Measurements from ENCODE around the gene RELN. TPM values are rescaled to one million over a fixed set of nuclear protein-coding genes. Genes with fewer than 3 reads are reported as not detected.

Gene RELN
- total RNA-seq, 1 experiment from 2014 or later: 0.20 TPM

GRCh38 chr7:103690242-103690974, 299.1 kb downstream of the RELN start (continued):
- TF ChIP-seq ZFX (IDR thresholded peaks at IDR 0.05): no peak
- no peak for TF ChIP-seq CBX3 (IDR thresholded peaks at IDR 0.05; ENCODE audit: low read depth)
- no peak for TF ChIP-seq TCF7L2 (IDR thresholded peaks at IDR 0.05; ENCODE audit: borderline replicate concordance, extremely low read depth, insufficient read depth, insufficient read length)
- TF ChIP-seq EZH2 (IDR thresholded peaks at IDR 0.05): no peak
- TF ChIP-seq YY1 (IDR thresholded peaks at IDR 0.05; ENCODE audit: extremely low read depth, insufficient replicate concordance, low read depth, low read length): no peak
- no peak for TF ChIP-seq RAD21 (IDR thresholded peaks at IDR 0.05; ENCODE audit: low read depth)
- no peak for TF ChIP-seq MAX (IDR thresholded peaks at IDR 0.05)
- TF ChIP-seq SIN3A (IDR thresholded peaks at IDR 0.05; ENCODE audit: low read depth): no peak
- no peak for TF ChIP-seq FOSL1 (IDR thresholded peaks at IDR 0.05; ENCODE audit: low read depth)

- H3K9ac ChIP-seq (ENCODE audit: low read length): no peak overlapping the region
- H4K20me1 ChIP-seq (ENCODE audit: insufficient read depth): no peaks in the 10 kb centered on the region; the same call in 1 of the 2 replicates
- no peak overlapping the region for H3K27ac ChIP-seq (ENCODE audit: low read depth, low read length)
- no peak overlapping the region for H3K4me2 ChIP-seq (ENCODE audit: low read length)
- H2AFZ ChIP-seq (ENCODE audit: low read depth, low read length, poor library complexity, severe bottlenecking): no peak overlapping the region
- H3K9me2 ChIP-seq (ENCODE audit: insufficient read depth): no peaks in the 10 kb centered on the region
- no peaks in the 10 kb centered on the region for H3K4me1 ChIP-seq (ENCODE audit: control insufficient read depth in 1 of 2, insufficient read depth in 2 of 2, low read length in 2 of 2)
- no peak overlapping the region for H3K4me3 ChIP-seq (replicated peaks in 1 of 2; ENCODE audit: low read depth in 1 of 2, low read length in 2 of 2)
- ATAC-seq (no peak), DNase-seq (ENCODE audit: low read depth, low spot score) (no peak)
- RAD21 ChIA-PET (ENCODE audit: low non-redundant PET in 1 of 2, low total read pairs in 2 of 2, uncharacterized antibody in 2 of 2, unreplicated experiment in 2 of 2): no interaction called here
- H3K27me3 ChIP-seq (ENCODE audit: insufficient read depth, low read length): peaks cover 31% of the 10 kb centered on the region
- H3K79me2 ChIP-seq (ENCODE audit: insufficient read depth, low read length): no peaks in the 10 kb centered on the region
- CTCF ChIA-PET: no interaction called here
- TF ChIP-seq CEBPB (IDR thresholded peaks at IDR 0.05; ENCODE audit: low read depth): no peak
- TF ChIP-seq CBX3 (IDR thresholded peaks at IDR 0.05; ENCODE audit: low read depth): no peak
- TF ChIP-seq ELF1 (IDR thresholded peaks at IDR 0.05; ENCODE audit: borderline replicate concordance, low read depth): no peak
- TF ChIP-seq MAX (IDR thresholded peaks at IDR 0.05): no peak
- no peak for TF ChIP-seq CTCF (IDR thresholded peaks at IDR 0.05 in 2 of 3, conservative IDR thresholded peaks at IDR 0.05 in 1 of 3; ENCODE audit: borderline replicate concordance in 1 of 3, insufficient read depth in 1 of 3, low read depth in 2 of 3, low read length in 2 of 3)
- no peak for TF ChIP-seq SP1 (IDR thresholded peaks at IDR 0.05; ENCODE audit: low read depth)
- no peak for TF ChIP-seq YY1 (IDR thresholded peaks at IDR 0.05; ENCODE audit: extremely low read depth, insufficient replicate concordance, low read depth, low read length)
- POLR2A ChIA-PET: no interaction called here
- no peaks in the 10 kb centered on the region for H3K36me3 ChIP-seq (ENCODE audit: control insufficient read depth in 1 of 2, insufficient read depth in 2 of 2, low read length in 2 of 2)
- intact Hi-C loops (cut with micrococcal nuclease): no loop called here
- no peaks in the 10 kb centered on the region for H3K9me3 ChIP-seq (ENCODE audit: control insufficient read depth in 1 of 2, insufficient read depth in 1 of 2, low read depth in 1 of 2, low read length in 2 of 2)
- BruUV-seq (replicated peaks): no TSS peak
Observed at GRCh38 chr7:103689255-103689654, 300.2 kb downstream of the RELN start.

Data from HCT116 (cell line).